Liver (tissue), 3 donors: ENCODE measurements around the gene EXD3.

Source experiments
- JUND ChIP-seq, 2 donors: IDR thresholded peaks; 2 replicates each; pipeline ENCODE4 v1.6.1; 2016; ENCODE audit warnings: antibody characterized with exemption in 2 of 2
- SP1 ChIP-seq: IDR thresholded peaks from 2 replicates; pipeline ENCODE4 v1.6.1; 2018; ENCODE audit warnings: antibody characterized with exemption, mild to moderate bottlenecking
- TF ChIP-seq, protein P1 (sequence below): fragments of 150-350 bp; IDR thresholded peaks from 2 replicates; pipeline ENCODE4 v1.5.1; 2017; ENCODE audit warnings: improper control_type of control experiment, low read depth, low read length; ENCODE audit not compliant: missing input control
- donor health status: healthy.
- donor health status: healthy.

DNA sequence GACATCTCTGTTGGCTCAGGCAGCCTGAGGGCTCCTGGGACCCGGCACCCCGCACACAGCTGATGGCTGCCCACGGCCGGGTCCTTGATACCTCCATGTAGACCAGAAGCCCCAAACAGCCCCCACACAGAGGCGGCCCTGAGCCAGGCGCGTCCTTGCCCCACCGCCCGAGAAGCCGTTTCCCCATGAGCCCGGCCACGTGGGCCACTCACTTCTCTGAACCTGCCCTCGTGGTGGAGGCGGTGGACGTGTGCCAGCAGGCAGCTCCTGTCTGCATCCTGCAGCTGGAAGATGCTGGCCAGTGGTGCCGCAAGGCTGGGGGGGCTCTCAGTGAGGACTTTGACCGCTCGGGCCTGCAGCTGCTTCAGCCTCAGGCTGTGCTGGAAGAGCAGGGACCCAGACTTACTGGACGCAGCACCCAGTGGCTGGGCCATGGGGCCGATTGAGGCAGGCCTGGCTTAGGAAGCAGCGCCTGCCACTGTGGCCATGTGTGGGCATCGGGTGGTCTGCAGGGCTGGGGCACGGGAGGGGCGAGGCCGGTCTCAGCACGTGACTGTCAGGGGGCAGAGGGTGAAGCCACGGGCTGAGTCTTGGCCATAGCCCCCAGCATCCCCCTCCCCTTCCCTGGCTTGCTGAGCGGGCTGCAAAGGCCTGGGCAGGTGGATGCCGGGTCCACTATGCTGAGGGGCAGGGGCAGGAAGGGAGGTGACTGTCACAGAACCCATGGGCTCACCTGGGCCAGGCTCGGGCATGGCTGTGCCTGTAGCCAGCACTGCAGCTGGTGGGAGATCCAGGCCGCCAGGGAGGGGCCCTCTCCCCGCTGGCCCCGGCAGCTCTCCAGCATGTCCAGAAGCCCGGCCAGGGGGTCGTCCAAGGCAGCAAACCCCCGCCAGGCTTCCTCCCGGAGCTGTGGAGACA, 50.0 kb downstream of the EXD3 start:
- TF ChIP-seq, protein P1, sequence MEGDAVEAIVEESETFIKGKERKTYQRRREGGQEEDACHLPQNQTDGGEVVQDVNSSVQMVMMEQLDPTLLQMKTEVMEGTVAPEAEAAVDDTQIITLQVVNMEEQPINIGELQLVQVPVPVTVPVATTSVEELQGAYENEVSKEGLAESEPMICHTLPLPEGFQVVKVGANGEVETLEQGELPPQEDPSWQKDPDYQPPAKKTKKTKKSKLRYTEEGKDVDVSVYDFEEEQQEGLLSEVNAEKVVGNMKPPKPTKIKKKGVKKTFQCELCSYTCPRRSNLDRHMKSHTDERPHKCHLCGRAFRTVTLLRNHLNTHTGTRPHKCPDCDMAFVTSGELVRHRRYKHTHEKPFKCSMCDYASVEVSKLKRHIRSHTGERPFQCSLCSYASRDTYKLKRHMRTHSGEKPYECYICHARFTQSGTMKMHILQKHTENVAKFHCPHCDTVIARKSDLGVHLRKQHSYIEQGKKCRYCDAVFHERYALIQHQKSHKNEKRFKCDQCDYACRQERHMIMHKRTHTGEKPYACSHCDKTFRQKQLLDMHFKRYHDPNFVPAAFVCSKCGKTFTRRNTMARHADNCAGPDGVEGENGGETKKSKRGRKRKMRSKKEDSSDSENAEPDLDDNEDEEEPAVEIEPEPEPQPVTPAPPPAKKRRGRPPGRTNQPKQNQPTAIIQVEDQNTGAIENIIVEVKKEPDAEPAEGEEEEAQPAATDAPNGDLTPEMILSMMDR, result no peak
- TF ChIP-seq SP1 (no peak), JUND (IDR thresholded peaks at IDR 0.05) (no peak)
